Inflammatory macrophage (primary cell): ENCODE results near the gene SLC39A13.
A peak's percentile ranks its signal among the peaks of the same experiment; 100 is the strongest.

Experiments used
- DNase-seq, 2 donors: peaks; one replicate each; pipeline ENCODE4 v3.0.0-alpha.2; 2020 to 2022

SLC39A13 gene

GRCh38 chr11:47454258-47454671, 45.9 kb downstream of the SLC39A13 start:
- DNase-seq, result peak; percentile 71 to 74

DNA sequence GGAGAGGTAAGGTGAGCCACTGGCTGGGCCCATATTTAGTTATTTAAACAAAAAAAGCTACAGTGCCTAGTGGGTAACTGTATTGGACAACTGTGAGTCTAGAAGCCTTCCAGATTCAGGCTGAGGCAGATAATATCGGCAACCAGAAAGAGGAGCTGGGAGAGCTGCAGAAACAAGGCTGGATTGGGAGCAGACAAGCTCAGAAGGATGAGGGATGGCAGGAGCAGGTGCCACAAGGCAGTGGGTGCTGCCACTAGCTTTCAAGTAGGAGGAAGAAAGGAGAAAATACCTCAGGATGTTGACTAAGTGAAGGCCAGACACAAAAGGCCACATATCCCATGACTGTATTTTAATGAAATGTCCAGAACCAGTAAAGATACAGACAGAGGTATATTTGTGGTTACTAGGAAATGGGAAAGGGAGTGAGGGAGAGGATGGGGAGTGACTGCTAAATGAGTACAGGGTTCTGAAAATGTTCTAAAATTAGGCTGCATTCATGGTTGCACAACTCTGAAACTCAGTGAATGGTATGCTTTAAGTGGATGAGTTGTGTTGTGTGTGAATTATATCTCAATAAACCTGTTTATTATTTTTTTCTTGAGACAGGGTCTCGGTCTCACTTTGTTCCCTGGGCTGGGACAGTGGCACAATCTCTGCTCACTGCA, 52.3 kb downstream of the SLC39A13 start:
- no peak for DNase-seq

- DNase-seq, result no peak
Measured at GRCh38 chr11:47461876-47462275, 53.5 kb downstream of the SLC39A13 start.

- no peak for DNase-seq
Measured at GRCh38 chr11:47464483-47464882, 56.1 kb downstream of the SLC39A13 start.
